HepG2 (cell line): ENCODE measurements around the gene CLIC1. TPM values are rescaled to one million over a fixed set of nuclear protein-coding genes. Genes with fewer than 3 reads are reported as not detected.
A peak's percentile ranks its signal among the peaks of the same experiment; 100 is the strongest.

Experiments used
- ATAC-seq: fragments of 200-7000 bp; cut with Tn5 transposase; 3 replicates; pipeline ENCODE4 v1.9.1; 2020; ENCODE audit warnings: mild to moderate bottlenecking, moderate library complexity
- BruUV-seq: library from RNA; stranded (reverse); fragments of 400-500 nt; replicated peaks from 2 replicates; lab custom pipeline; 2021; lab: Mats Ljungman, UMichigan
- CTCF ChIA-PET: fragments of 300-600 bp; formaldehyde crosslinking; extraction: SDS; loops from one replicate; lab custom pipeline; 2021; ENCODE audit warnings: low total read pairs, inconsistent platforms, low intra/inter-chr PET ratio; lab: Yijun Ruan, JAX
- POLR2A ChIA-PET: fragments of 350-600 bp; sonication (Branson Sonifier 250); formaldehyde crosslinking; loops from one replicate; lab custom pipeline; 2020; ENCODE audit warnings: antibody characterized with exemption, inconsistent platforms; lab: Yijun Ruan, JAX
- DNase-seq: peaks from one replicate; pipeline ENCODE4 v3.0.0-alpha.2; 2015; ENCODE audit warnings: low spot score
- FAIRE-seq: peaks from 3 replicates; lab custom pipeline; 2011; peaks lifted over from hg19 to GRCh38; lab: Jason Lieb, UNC
- H2AFZ ChIP-seq: one replicate; pipeline ENCODE4 v1.6.1; 2011; ENCODE audit warnings: low read length, inconsistent platforms
- H3K27ac ChIP-seq: fragments of 300-600 bp; 3 replicates; pipeline ENCODE4 v1.8.0; 2011; ENCODE audit warnings: mixed run types, mild to moderate bottlenecking, mixed read lengths, low read length, inconsistent platforms; ENCODE audit not compliant: insufficient read depth; ENCODE audit errors: extremely low read length
- H3K27me3 ChIP-seq, 2 experiments: fragments of 200-600 bp in 1 of 2; 2 replicates in 1 of 2; 3 replicates in 1 of 2; pipeline versions ENCODE4 v1.6.0 to v1.8.0; 2011; ENCODE audit warnings: low read length in 2 of 2, mild to moderate bottlenecking in 2 of 2, moderate library complexity in 2 of 2, inconsistent platforms in 1 of 2; ENCODE audit not compliant: insufficient read depth in 2 of 2, control insufficient read depth in 1 of 2
- H3K36me3 ChIP-seq, 2 experiments: fragments of 200-600 bp in 1 of 2; replicated peaks in 1 of 2; 2 replicates in 1 of 2; 3 replicates in 1 of 2; pipeline versions ENCODE4 v1.5.1 to v1.8.0; 2011; ENCODE audit warnings: low read length in 2 of 2, inconsistent platforms in 1 of 2; ENCODE audit not compliant: insufficient read depth in 2 of 2, control insufficient read depth in 1 of 2
- H3K4me1 ChIP-seq: 2 replicates; pipeline ENCODE4 v1.5.1; 2012; ENCODE audit warnings: low read length, inconsistent platforms; ENCODE audit not compliant: insufficient read depth
- H3K4me2 ChIP-seq: 2 replicates; pipeline ENCODE4 v1.6.0; 2011; ENCODE audit warnings: low read depth, low read length, inconsistent platforms
- H3K4me3 ChIP-seq, 3 experiments: fragments of 200-600 bp in 1 of 3; sonication (generic), shearing (Covaris generic) in 1 of 3; replicated peaks in 1 of 3; 2 replicates each; pipeline ENCODE4 v1.5.1; 2011 to 2016; ENCODE audit warnings: low read length in 3 of 3, inconsistent platforms in 2 of 3, low read depth in 2 of 3, mild to moderate bottlenecking in 2 of 3, control low read depth in 1 of 3, mixed read lengths in 1 of 3; ENCODE audit not compliant: insufficient read depth in 1 of 3
- H3K79me2 ChIP-seq: one replicate; pipeline ENCODE4 v1.6.1; 2011; ENCODE audit warnings: low read length, inconsistent platforms; ENCODE audit not compliant: insufficient read depth
- H3K9ac ChIP-seq: 2 replicates; pipeline ENCODE4 v1.6.0; 2011; ENCODE audit warnings: mild to moderate bottlenecking, low read depth, low read length, inconsistent platforms; ENCODE audit not compliant: insufficient read depth
- H3K9me3 ChIP-seq: 2 replicates; pipeline ENCODE4 v1.5.1; 2012; ENCODE audit warnings: mild to moderate bottlenecking, low read length
- H4K20me1 ChIP-seq: 2 replicates; pipeline ENCODE4 v1.6.0; 2011; ENCODE audit warnings: inconsistent platforms, mild to moderate bottlenecking, low read length, moderate library complexity; ENCODE audit not compliant: insufficient read depth
- HNRNPK ChIP-seq: fragments of 200-400 bp; formaldehyde crosslinking; IDR thresholded peaks from 2 replicates; pipeline ENCODE4 v1.6.1; 2018; ENCODE audit warnings: low read length, low read depth, moderate library complexity, mild to moderate bottlenecking; ENCODE audit not compliant: poor library complexity, severe bottlenecking
- THYN1 ChIP-seq: sonication (generic); formaldehyde crosslinking; IDR thresholded peaks from 2 replicates; pipeline ENCODE4 v1.8.1; 2023; ENCODE audit warnings: low read depth, mild to moderate bottlenecking, moderate library complexity, missing genetic modification reagents, borderline replicate concordance
- ZNF329 ChIP-seq: sonication (generic); formaldehyde crosslinking; IDR thresholded peaks from 2 replicates; pipeline ENCODE4 v1.9.0; 2021; ENCODE audit warnings: low read depth, mild to moderate bottlenecking, missing genetic modification reagents
- ZNF83 ChIP-seq: sonication (generic); formaldehyde crosslinking; IDR thresholded peaks from 2 replicates; pipeline ENCODE4 v1.4.0; 2020; ENCODE audit warnings: missing genetic modification reagents, mild to moderate bottlenecking, borderline replicate concordance
- WGBS: methylation state at CpG from one replicate; pipeline ENCODE4 v1.1.6; 2017; ENCODE audit warnings: low lambda C conversion rate; 5-methylcytosine and 5-hydroxymethylcytosine counted together
- in situ Hi-C: cut with HindIII; loops from 2 replicates; pipeline ENCODE4 v1.10.0; 2017; ENCODE audit warnings: low pct_unique_long_range_greater_than_20kb; ENCODE audit not compliant: extremely low pct_ligation_motif_present
- intact Hi-C: fragments of 100-400 bp; cut with micrococcal nuclease; formaldehyde crosslinking; loops from one replicate; pipeline ENCODE4 v1.10.0; 2022; ENCODE audit not compliant: unreplicated experiment
- polyA plus RNA-seq, 8 experiments: library from polyadenylated mRNA; depleted of rRNA in 3 of 8; stranded (reverse) in 7 of 8; unstranded in 1 of 8; fragments of >200 nt; fragmentation: Illumina TruSeq in 4 of 8; extraction: Trizol in 4 of 8; gene quantifications; 2 replicates each; pipeline versions ENCODE4 v1.2.1 to v1.2.3, GENCODE V29; 2011 to 2016; ENCODE audit warnings: low read depth in 4 of 8, missing spikeins in 1 of 8, mixed read lengths in 1 of 8; ENCODE audit not compliant: insufficient read depth in 1 of 8
- total RNA-seq, 5 experiments: library from RNA; depleted of rRNA; stranded (reverse); fragments of >200 nt; fragmentation: Illumina TruSeq; extraction: Trizol; gene quantifications; 2 replicates each; pipeline ENCODE4 v1.2.3, GENCODE V29; 2016; ENCODE audit warnings: low read depth in 1 of 5

CLIC1 gene
- total and polyA plus RNA-seq, 2 of the 13 experiments (the other 11 are each of a cell fraction or from before 2014, with no cell fraction given) = 602 to 891 TPM

DNA sequence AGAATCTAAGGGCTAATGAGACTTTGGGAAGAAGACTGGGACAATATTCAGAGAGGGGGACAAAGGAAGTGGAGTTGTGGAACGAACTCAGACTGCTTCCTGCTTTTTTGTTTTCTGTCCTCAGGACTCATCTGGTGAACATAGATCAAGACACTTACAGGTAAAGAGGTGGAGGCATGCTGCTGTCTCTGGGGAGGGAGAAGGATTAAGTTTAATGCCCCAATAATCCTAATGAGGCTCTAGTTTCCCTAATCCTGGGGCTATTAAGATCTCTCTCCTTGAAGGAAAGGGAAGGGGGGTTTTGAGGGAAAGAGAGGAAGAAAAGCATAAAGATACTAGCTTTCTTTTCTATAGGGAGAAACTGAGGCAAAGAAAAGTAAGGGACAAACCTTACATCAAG, 8.1 kb upstream of the CLIC1 start:
- no peak for TF ChIP-seq ZNF329 (CRISPR knock-in tag)
- intact Hi-C loops = no loop called here
- H2AFZ ChIP-seq = no peak overlapping the region

GRCh38 chr6:31742894-31743293, 6.6 kb upstream of the CLIC1 start:
- H3K4me1 ChIP-seq = peaks cover 65% of the 10 kb centered on the region
- POLR2A ChIA-PET = no interaction called here
- TF ChIP-seq ZNF83 (no peak), THYN1 (CRISPR knock-in tag) (no peak), HNRNPK (peak; percentile 68)
- no peak overlapping the region for H3K4me3 ChIP-seq
- no peak overlapping the region for H3K4me2 ChIP-seq
- no TSS peak for BruUV-seq
- CTCF ChIA-PET = no interaction called here
- H3K36me3 ChIP-seq = peaks cover 0 to 6% of the 10 kb centered on the region in 2 experiments; a peak in 3 of 5 replicates
- FAIRE-seq (no peak), DNase-seq (no peak), ATAC-seq (no peak)
- in situ Hi-C loops (no loop called here), intact Hi-C loops (no loop called here)
- H3K27ac ChIP-seq = no peak overlapping the region
- WGBS = 96% methylated on average over 3 of the region's 3 CpGs
- H4K20me1 ChIP-seq = no peaks in the 10 kb centered on the region
- H3K27me3 ChIP-seq = no peaks in the 10 kb centered on the region; a peak in 1 of 5 replicates
- no peak overlapping the region for H3K9ac ChIP-seq
- H2AFZ ChIP-seq = no peak overlapping the region
- no peaks in the 10 kb centered on the region for H3K79me2 ChIP-seq
- H3K9me3 ChIP-seq = no peaks in the 10 kb centered on the region

More for the DNA sequence above, 8.1 kb upstream of the CLIC1 start:
- ChIA-PET POLR2A (interaction anchor here (0.7 to 1.6 kb wide), 3 partner anchors 8 to 108 kb away, joined by 3 read pairs; partner anchors contain the start of gene CLIC1), CTCF (no interaction called here)
- H3K4me1 ChIP-seq = peaks cover 59% of the 10 kb centered on the region
- H3K79me2 ChIP-seq = no peaks in the 10 kb centered on the region
- H3K36me3 ChIP-seq = peaks cover 0 to 6% of the 10 kb centered on the region in 2 experiments; a peak in 3 of 5 replicates
- DNase-seq (no peak), ATAC-seq (no peak), FAIRE-seq (no peak)
- 89% methylated on average over 1 of the region's 1 CpG for WGBS
- no TSS peak for BruUV-seq
- H3K9me3 ChIP-seq = no peaks in the 10 kb centered on the region
- H3K9ac ChIP-seq = no peak overlapping the region
- H3K4me2 ChIP-seq = no peak overlapping the region
- no peak overlapping the region for H3K27ac ChIP-seq
- no peaks in the 10 kb centered on the region for H3K27me3 ChIP-seq
- H4K20me1 ChIP-seq = no peaks in the 10 kb centered on the region
- in situ Hi-C loops = no loop called here
- H3K4me3 ChIP-seq = no peak overlapping the region
